ENCODE measurements around the gene TNFSF13B.
A peak's percentile ranks its signal among the peaks of the same experiment; 100 is the strongest.
"Not testable (repeated sequence)": the region's sequence is repeated elsewhere in the genome, so short reads cannot be mapped to it uniquely, and the experiment has no call there.

Gene TNFSF13B

GRCh38 chr13:108269601-108270328 lies at the start of gene TNFSF13B:
TNFSF13B (plus strand) TSS chr13:108269718; CDS start chr13:108269896, 178 bp downstream.
- H3K4me3 ChIP-seq (ENCODE audit: low read depth, low read length) = peak within 1 kb of the TSS; percentile 46
- DNase-seq (ENCODE audit: low read depth) = no peak

DNA sequence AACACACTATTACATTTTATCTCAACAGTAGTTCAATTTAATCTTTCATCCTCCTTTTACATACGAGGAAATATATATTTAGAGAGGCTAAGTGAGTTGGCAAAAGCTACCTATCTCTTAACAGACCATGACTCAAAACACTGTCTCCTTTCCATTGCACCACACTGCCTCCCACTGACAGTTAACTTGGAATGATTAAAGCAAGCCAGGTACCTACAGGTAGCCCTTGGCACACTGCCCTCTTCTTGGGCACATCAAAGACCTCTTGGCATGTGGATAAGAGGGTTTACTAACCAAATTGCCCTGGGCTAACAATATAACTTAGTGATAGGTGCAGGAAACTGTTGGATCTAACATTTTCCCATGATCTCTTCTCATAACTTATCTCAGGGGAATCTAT lies 49.5 kb upstream of the TNFSF13B start:
- H3K4me3 ChIP-seq (ENCODE audit: low read depth, low read length) = no peak overlapping the region
- DNase-seq (ENCODE audit: low read depth) = no peak

DNA sequence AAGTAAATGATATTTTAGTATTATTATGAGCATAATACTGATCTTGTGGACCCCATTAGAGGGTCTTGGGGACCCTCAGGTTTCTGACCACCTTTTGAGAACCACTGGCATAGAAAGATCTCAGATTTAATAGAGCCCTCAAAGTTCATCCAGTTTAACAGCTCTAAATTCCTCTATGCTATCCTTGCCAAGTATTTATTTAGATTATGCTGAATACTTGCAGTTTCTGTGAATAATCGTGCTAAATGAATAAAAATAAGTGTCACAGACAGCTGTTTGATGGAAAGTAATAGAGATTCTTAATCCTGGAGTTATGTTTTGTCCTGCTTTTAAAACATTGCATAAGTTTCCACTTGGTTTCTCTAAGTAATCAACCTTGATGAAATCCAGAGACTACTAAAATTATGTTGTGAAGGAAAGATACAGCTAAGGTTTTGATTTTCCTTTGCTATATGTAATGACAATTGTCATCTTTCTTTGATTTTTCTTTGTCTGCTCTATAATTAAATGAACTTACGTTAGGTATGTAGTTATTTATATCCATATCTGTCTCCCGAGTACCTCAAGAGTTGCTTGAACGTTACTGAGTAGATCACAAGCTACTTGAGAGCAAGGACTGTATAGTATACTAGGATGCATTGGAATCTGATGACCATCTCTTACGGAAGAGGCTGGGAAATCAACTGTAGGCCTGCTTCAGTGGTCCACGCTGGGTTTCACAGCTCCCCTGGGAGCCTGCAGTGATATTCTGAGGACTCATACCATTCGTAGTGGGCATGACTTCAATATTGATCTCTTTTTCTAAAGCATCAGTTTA lies 45.6 kb upstream of the TNFSF13B start:
- no peak overlapping the region for H3K4me3 ChIP-seq (ENCODE audit: low read depth, low read length)
- no peak for DNase-seq (ENCODE audit: low read depth)

GRCh38 chr13:108225440-108225839 lies 44.1 kb upstream of the TNFSF13B start:
- no peak for DNase-seq (ENCODE audit: low read depth)
- H3K4me3 ChIP-seq (ENCODE audit: low read depth, low read length) = no peak overlapping the region

GRCh38 chr13:108226184-108226583 lies 43.3 kb upstream of the TNFSF13B start:
- no peak for DNase-seq (ENCODE audit: low read depth)
- H3K4me3 ChIP-seq (ENCODE audit: low read depth, low read length) = no peak overlapping the region

DNA sequence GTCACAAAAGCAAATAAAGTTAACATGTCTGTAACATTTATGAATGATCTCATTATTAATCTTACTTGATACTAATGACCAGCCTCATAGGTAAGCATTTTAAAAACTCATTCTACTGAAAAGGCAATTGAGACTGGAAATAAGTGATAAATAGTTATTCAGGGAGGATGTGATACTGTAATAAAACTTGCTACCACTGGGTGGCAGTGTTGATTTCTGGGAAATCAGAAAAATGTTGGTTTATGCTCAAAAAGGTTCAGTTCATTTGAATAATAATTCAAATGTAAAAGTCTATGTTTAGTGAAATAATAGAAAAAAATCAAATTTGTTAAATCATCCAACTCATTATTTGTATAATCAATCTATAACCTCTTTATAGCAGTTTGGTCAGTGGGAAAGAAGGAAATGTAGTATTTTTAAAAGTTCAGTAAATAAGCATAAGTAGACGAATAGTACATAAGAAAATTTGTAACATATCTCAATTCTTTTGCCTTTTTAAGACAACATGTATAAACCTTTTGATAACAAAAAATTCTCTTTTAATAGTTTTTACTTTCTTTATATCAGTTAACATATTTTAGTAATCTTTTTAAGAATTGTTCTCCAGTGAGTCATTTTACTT lies 41.8 kb upstream of the TNFSF13B start:
- no peak overlapping the region for H3K4me3 ChIP-seq (ENCODE audit: low read depth, low read length)
- DNase-seq (ENCODE audit: low read depth) = no peak

GRCh38 chr13:108230377-108230776 lies 39.1 kb upstream of the TNFSF13B start:
- H3K4me3 ChIP-seq (ENCODE audit: low read depth, low read length) = no peak overlapping the region
- DNase-seq (ENCODE audit: low read depth) = no peak

GRCh38 chr13:108249150-108249549 lies 20.4 kb upstream of the TNFSF13B start:
- no peak for DNase-seq (ENCODE audit: low read depth)

DNA sequence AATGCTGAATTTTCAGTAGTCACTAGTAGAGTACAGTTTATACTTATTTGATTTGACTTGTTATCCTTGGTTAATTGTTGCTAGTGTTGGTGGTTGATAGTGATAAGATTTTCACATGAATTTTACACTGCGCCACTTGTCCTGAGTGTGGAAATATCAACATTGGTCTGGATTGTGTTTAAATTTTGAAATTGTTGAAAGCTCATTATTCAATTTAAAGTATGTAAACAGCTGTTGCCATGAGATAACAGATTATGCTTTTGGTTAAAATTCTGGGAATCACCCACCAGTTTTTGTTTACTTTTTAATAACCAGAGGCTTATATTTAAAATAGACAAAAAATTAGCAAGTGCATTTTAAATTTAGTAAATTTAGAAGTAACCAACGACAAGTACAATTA lies 12.3 kb upstream of the TNFSF13B start:
- no peak overlapping the region for H3K4me3 ChIP-seq (ENCODE audit: low read depth, low read length)
- no peak for DNase-seq (ENCODE audit: low read depth)

More at GRCh38 chr13:108249150-108249549, 20.4 kb upstream of the TNFSF13B start:
- no peak overlapping the region for H3K4me3 ChIP-seq (ENCODE audit: low read depth, low read length)

GRCh38 chr13:108263621-108264355 lies 5.7 kb upstream of the TNFSF13B start:
- no peak overlapping the region for H3K4me3 ChIP-seq (ENCODE audit: low read depth, low read length)
- no peak for DNase-seq (ENCODE audit: low read depth)

DNA sequence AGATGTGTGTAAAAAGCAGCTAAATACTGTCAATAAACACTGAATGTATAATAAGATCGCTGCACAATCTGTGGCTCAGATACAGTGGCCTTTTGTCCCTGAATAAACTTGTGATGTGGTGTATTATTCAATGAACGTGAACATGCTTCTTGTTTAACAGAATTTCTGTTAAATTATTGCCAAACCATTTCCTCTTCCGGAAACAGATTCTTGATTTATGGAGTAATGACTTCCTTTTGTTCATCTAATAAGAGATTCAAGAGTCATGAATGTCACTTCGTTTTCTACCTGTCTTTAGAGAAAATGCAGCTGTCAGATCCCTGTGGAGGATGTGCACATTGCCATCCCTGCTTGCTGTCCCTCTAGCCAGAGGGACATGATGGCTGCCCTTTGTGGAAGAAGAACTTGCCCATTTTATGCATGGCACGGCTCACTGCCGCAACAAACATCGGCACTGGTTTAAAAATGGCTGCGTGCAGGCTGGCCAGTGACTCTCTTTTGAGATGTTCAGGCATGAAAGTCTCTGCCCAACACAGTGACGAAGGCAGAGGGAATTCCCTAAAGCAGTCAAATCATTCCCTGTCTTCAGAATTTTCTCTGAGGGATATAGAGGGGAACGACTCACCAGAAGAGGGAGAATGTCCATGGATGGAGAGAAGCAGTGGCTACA lies 3.1 kb upstream of the TNFSF13B start:
- H3K4me3 ChIP-seq (ENCODE audit: low read depth, low read length) = no peak overlapping the region
- no peak for DNase-seq (ENCODE audit: low read depth)

DNA sequence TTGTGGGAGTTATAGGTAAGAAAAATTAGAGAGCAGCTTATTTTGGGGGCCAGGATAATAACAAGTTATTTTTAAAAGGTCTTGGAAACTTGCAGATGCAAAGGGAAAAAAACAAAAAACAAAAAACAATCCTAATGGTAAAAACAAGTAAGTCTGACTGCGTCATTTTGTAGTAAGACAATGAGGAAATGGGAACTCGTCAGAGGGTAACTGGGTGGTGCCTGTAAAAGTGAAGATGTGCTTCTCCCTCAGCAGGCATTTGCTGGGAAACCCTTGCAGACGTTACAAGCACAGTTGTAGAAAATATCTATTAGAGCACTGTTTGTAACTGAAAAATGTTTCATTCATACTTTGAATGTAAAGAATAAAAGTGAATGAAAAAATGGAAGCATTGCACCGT lies 2.2 kb upstream of the TNFSF13B start:
- no peak overlapping the region for H3K4me3 ChIP-seq (ENCODE audit: low read depth, low read length)
- no peak for DNase-seq (ENCODE audit: low read depth)

DNA sequence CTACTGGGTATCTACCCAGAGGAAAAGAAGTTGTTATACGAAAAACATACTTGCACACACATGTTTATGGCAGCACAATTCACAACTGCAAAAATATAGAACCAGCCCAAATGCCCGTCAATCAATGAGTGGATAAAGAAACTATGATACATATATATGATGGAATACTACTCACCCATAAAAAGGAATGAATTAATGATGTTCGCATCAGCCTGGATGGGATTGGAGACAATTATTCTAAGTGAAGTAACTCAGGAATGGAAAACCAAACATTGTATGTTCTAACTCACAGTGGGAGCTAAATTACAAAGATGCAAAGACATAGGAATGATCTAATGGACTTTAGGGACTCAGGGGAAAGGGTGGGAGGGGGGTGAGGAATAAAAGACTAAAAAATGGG lies 1.7 kb upstream of the TNFSF13B start:
- DNase-seq (ENCODE audit: low read depth); H3K4me3 ChIP-seq (ENCODE audit: low read depth, low read length): not testable (repeated sequence)

- no peak for DNase-seq (ENCODE audit: low read depth)
- no peak overlapping the region for H3K4me3 ChIP-seq (ENCODE audit: low read depth, low read length)
These were observed 929 bp upstream of the TNFSF13B start for GRCh38 chr13:108268466-108269112.

DNA sequence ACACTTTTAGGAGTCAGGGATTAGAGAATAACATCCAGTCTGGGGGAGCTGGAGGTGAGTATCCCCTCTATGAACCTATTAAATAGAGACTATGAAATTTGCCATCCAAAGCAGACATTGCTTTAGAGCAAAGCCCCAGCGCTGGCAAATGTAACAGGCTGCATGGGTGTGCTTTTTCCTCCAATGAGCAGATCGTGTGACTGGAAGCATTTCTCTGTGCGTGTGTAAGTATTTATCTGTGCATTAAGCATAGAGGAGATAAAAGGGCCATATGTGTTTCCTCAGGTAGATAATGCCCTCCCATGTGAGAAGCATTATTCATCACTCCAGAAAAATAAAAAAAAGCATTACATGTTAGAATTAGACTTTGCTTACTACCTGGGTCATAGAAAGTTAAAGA lies 924 bp downstream of the TNFSF13B start:
- peak overlapping the region; percentile 46 for H3K4me3 ChIP-seq (ENCODE audit: low read depth, low read length)
- no peak for DNase-seq (ENCODE audit: low read depth)

GRCh38 chr13:108272333-108272732 lies 2.8 kb downstream of the TNFSF13B start:
- DNase-seq (ENCODE audit: low read depth) = no peak
- no peak overlapping the region for H3K4me3 ChIP-seq (ENCODE audit: low read depth, low read length)

DNA sequence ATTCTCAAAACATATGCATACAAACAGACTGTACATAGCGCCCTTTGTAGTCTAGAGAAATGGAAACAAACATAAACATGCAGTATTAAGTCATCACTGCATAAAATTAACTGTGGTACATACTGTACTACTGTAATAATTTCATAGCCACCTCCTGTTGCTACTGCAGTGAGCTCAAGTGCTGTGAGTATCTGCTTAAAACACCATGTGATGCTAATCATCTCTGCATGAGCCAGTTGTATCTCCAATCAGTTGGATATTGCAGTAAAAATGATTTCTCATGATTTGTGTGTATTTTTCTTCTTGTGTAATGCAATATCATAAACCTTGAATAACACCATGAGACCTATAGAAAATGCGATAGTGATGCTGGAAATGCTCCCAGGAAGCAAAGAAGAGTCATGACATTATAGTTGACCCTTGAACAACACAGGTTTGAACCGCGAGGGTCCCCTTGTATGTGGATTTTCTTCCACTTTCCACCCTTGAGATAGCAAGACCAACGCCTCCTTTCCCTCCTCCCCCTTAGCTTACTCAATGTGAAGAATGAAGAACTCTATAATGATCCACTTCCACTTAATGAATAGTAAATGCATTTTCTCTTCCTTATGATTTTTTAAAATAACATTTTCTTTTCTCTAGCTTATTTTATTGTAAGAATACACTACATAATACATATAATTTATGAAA lies 4.1 kb downstream of the TNFSF13B start:
- DNase-seq (ENCODE audit: low read depth) = no peak
- H3K4me3 ChIP-seq (ENCODE audit: low read depth, low read length) = no peak overlapping the region

- DNase-seq (ENCODE audit: low read depth) = no peak
- no peak overlapping the region for H3K4me3 ChIP-seq (ENCODE audit: low read depth, low read length)
These were observed 5.2 kb downstream of the TNFSF13B start for GRCh38 chr13:108274718-108275117.
